HepG2 (cell line): Measurements from ENCODE around the gene RARS2. TPM values are rescaled to one million over a fixed set of nuclear protein-coding genes. Genes with fewer than 3 reads are reported as not detected.

Experiments used
- ATAC-seq: fragments of 200-7000 bp; cut with Tn5 transposase; 3 replicates; pipeline ENCODE4 v1.9.1; 2020; ENCODE audit warnings: mild to moderate bottlenecking, moderate library complexity
- BruUV-seq: library from RNA; stranded (reverse); fragments of 400-500 nt; replicated peaks from 2 replicates; lab custom pipeline; 2021; lab: Mats Ljungman, UMichigan
- CTCF ChIA-PET: fragments of 300-600 bp; formaldehyde crosslinking; extraction: SDS; loops from one replicate; lab custom pipeline; 2021; ENCODE audit warnings: low total read pairs, inconsistent platforms, low intra/inter-chr PET ratio; lab: Yijun Ruan, JAX
- POLR2A ChIA-PET: fragments of 350-600 bp; sonication (Branson Sonifier 250); formaldehyde crosslinking; loops from one replicate; lab custom pipeline; 2020; ENCODE audit warnings: antibody characterized with exemption, inconsistent platforms; lab: Yijun Ruan, JAX
- DNase-seq: peaks from one replicate; pipeline ENCODE4 v3.0.0-alpha.2; 2015; ENCODE audit warnings: low spot score
- FAIRE-seq: peaks from 3 replicates; lab custom pipeline; 2011; peaks lifted over from hg19 to GRCh38; lab: Jason Lieb, UNC
- H2AFZ ChIP-seq: one replicate; pipeline ENCODE4 v1.6.1; 2011; ENCODE audit warnings: low read length, inconsistent platforms
- H3K27ac ChIP-seq: fragments of 300-600 bp; 3 replicates; pipeline ENCODE4 v1.8.0; 2011; ENCODE audit warnings: mixed run types, mild to moderate bottlenecking, mixed read lengths, low read length, inconsistent platforms; ENCODE audit not compliant: insufficient read depth; ENCODE audit errors: extremely low read length
- H3K27me3 ChIP-seq, 2 experiments: fragments of 200-600 bp in 1 of 2; 2 replicates in 1 of 2; 3 replicates in 1 of 2; pipeline versions ENCODE4 v1.6.0 to v1.8.0; 2011; ENCODE audit warnings: low read length in 2 of 2, mild to moderate bottlenecking in 2 of 2, moderate library complexity in 2 of 2, inconsistent platforms in 1 of 2; ENCODE audit not compliant: insufficient read depth in 2 of 2, control insufficient read depth in 1 of 2
- H3K36me3 ChIP-seq, 2 experiments: fragments of 200-600 bp in 1 of 2; replicated peaks in 1 of 2; 2 replicates in 1 of 2; 3 replicates in 1 of 2; pipeline versions ENCODE4 v1.5.1 to v1.8.0; 2011; ENCODE audit warnings: low read length in 2 of 2, inconsistent platforms in 1 of 2; ENCODE audit not compliant: insufficient read depth in 2 of 2, control insufficient read depth in 1 of 2
- H3K4me1 ChIP-seq: 2 replicates; pipeline ENCODE4 v1.5.1; 2012; ENCODE audit warnings: low read length, inconsistent platforms; ENCODE audit not compliant: insufficient read depth
- H3K4me2 ChIP-seq: 2 replicates; pipeline ENCODE4 v1.6.0; 2011; ENCODE audit warnings: low read depth, low read length, inconsistent platforms
- H3K4me3 ChIP-seq, 3 experiments: fragments of 200-600 bp in 1 of 3; sonication (generic), shearing (Covaris generic) in 1 of 3; replicated peaks in 1 of 3; 2 replicates each; pipeline ENCODE4 v1.5.1; 2011 to 2016; ENCODE audit warnings: low read length in 3 of 3, inconsistent platforms in 2 of 3, low read depth in 2 of 3, mild to moderate bottlenecking in 2 of 3, control low read depth in 1 of 3, mixed read lengths in 1 of 3; ENCODE audit not compliant: insufficient read depth in 1 of 3
- H3K79me2 ChIP-seq: one replicate; pipeline ENCODE4 v1.6.1; 2011; ENCODE audit warnings: low read length, inconsistent platforms; ENCODE audit not compliant: insufficient read depth
- H3K9ac ChIP-seq: 2 replicates; pipeline ENCODE4 v1.6.0; 2011; ENCODE audit warnings: mild to moderate bottlenecking, low read depth, low read length, inconsistent platforms; ENCODE audit not compliant: insufficient read depth
- H3K9me3 ChIP-seq: 2 replicates; pipeline ENCODE4 v1.5.1; 2012; ENCODE audit warnings: mild to moderate bottlenecking, low read length
- H4K20me1 ChIP-seq: 2 replicates; pipeline ENCODE4 v1.6.0; 2011; ENCODE audit warnings: inconsistent platforms, mild to moderate bottlenecking, low read length, moderate library complexity; ENCODE audit not compliant: insufficient read depth
- CCAR2 ChIP-seq: fragments of 200-400 bp; formaldehyde crosslinking; optimal IDR thresholded peaks from 2 replicates; pipeline ENCODE3; 2018; ENCODE audit warnings: low read depth, mild to moderate bottlenecking, low read length, moderate library complexity
- KLF9 ChIP-seq: IDR thresholded peaks from 2 replicates; pipeline ENCODE4 v1.6.1; 2016; ENCODE audit warnings: low read depth
- NCOR1 ChIP-seq: fragments of 200-600 bp; sonication (generic); IDR thresholded peaks from 2 replicates; pipeline ENCODE4 v1.7.0; 2017; ENCODE audit warnings: antibody characterized with exemption, low read length, borderline replicate concordance
- RXRA ChIP-seq: sonication (generic); formaldehyde crosslinking; IDR thresholded peaks from 2 replicates; pipeline ENCODE4 v1.5.1; 2020; ENCODE audit warnings: missing genetic modification reagents
- SMARCE1 ChIP-seq: fragments of 450-650 bp; IDR thresholded peaks from 2 replicates; pipeline ENCODE4 v1.6.1; 2017; ENCODE audit warnings: borderline replicate concordance
- STAG1 ChIP-seq: sonication (generic); formaldehyde crosslinking; IDR thresholded peaks from 2 replicates; pipeline ENCODE4 v1.4.0; 2020; ENCODE audit warnings: missing genetic modification reagents
- ZNF121 ChIP-seq: sonication (generic); formaldehyde crosslinking; IDR thresholded peaks from 2 replicates; pipeline ENCODE4 v1.5.0; 2020; ENCODE audit warnings: mild to moderate bottlenecking, missing genetic modification reagents
- WGBS: methylation state at CpG from one replicate; pipeline ENCODE4 v1.1.6; 2017; ENCODE audit warnings: low lambda C conversion rate; 5-methylcytosine and 5-hydroxymethylcytosine counted together
- in situ Hi-C: cut with HindIII; loops from 2 replicates; pipeline ENCODE4 v1.10.0; 2017; ENCODE audit warnings: low pct_unique_long_range_greater_than_20kb; ENCODE audit not compliant: extremely low pct_ligation_motif_present
- intact Hi-C: fragments of 100-400 bp; cut with micrococcal nuclease; formaldehyde crosslinking; loops from one replicate; pipeline ENCODE4 v1.10.0; 2022; ENCODE audit not compliant: unreplicated experiment
- polyA plus RNA-seq, 8 experiments: library from polyadenylated mRNA; depleted of rRNA in 3 of 8; stranded (reverse) in 7 of 8; unstranded in 1 of 8; fragments of >200 nt; fragmentation: Illumina TruSeq in 4 of 8; extraction: Trizol in 4 of 8; gene quantifications; 2 replicates each; pipeline versions ENCODE4 v1.2.1 to v1.2.3, GENCODE V29; 2011 to 2016; ENCODE audit warnings: low read depth in 4 of 8, missing spikeins in 1 of 8, mixed read lengths in 1 of 8; ENCODE audit not compliant: insufficient read depth in 1 of 8
- total RNA-seq, 5 experiments: library from RNA; depleted of rRNA; stranded (reverse); fragments of >200 nt; fragmentation: Illumina TruSeq; extraction: Trizol; gene quantifications; 2 replicates each; pipeline ENCODE4 v1.2.3, GENCODE V29; 2016; ENCODE audit warnings: low read depth in 1 of 5
- TF ChIP-seq, protein P1 (sequence below): sonication (generic); formaldehyde crosslinking; IDR thresholded peaks from 2 replicates; pipeline ENCODE4 v1.5.0; 2020; ENCODE audit warnings: mild to moderate bottlenecking, missing genetic modification reagents, moderate library complexity
- TF ChIP-seq, protein P2 (sequence below): sonication (generic); formaldehyde crosslinking; IDR thresholded peaks from 2 replicates; pipeline ENCODE4 v1.8.0; 2022; ENCODE audit warnings: mild to moderate bottlenecking, missing genetic modification reagents
- TF ChIP-seq, protein P3 (sequence below): sonication (generic); formaldehyde crosslinking; IDR thresholded peaks from 2 replicates; pipeline ENCODE4 v1.5.0; 2020; ENCODE audit warnings: mild to moderate bottlenecking, missing genetic modification reagents, borderline replicate concordance
- TF ChIP-seq, protein P4 (sequence below): sonication (generic); formaldehyde crosslinking; IDR thresholded peaks from 2 replicates; pipeline ENCODE4 v1.5.0; 2020; ENCODE audit warnings: missing genetic modification reagents

Gene RARS2
- total and polyA plus RNA-seq, 2 of the 13 experiments (the other 11 are each of a cell fraction or from before 2014, with no cell fraction given) = 23.4 to 80.1 TPM

DNA sequence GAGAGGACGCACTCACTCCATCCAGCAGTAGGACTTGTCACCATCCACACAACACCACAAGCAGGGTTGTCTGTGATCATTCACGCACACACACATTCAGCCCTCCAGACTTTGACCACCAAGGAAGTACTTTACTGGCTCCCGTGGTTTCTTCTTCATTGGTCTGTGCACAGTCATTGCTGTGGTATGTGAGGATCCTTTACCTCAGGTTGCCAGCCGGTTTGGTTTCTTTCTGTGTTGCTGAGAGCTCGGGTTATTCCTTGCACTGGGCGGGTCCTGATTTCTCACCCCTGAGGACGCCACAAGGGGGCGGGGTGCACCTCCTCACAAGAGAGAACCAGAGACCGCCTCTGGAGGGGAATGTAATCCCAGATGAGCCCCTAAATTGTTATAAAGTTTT is 105.9 kb downstream of the RARS2 start (continued):
- TF ChIP-seq, protein P1, sequence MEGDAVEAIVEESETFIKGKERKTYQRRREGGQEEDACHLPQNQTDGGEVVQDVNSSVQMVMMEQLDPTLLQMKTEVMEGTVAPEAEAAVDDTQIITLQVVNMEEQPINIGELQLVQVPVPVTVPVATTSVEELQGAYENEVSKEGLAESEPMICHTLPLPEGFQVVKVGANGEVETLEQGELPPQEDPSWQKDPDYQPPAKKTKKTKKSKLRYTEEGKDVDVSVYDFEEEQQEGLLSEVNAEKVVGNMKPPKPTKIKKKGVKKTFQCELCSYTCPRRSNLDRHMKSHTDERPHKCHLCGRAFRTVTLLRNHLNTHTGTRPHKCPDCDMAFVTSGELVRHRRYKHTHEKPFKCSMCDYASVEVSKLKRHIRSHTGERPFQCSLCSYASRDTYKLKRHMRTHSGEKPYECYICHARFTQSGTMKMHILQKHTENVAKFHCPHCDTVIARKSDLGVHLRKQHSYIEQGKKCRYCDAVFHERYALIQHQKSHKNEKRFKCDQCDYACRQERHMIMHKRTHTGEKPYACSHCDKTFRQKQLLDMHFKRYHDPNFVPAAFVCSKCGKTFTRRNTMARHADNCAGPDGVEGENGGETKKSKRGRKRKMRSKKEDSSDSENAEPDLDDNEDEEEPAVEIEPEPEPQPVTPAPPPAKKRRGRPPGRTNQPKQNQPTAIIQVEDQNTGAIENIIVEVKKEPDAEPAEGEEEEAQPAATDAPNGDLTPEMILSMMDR (CRISPR knock-in tag) = peak; percentile 58
- TF ChIP-seq SMARCE1 = no peak
- TF ChIP-seq KLF9 (CRISPR knock-in tag) = no peak
- TF ChIP-seq STAG1 = peak; percentile 58
- TF ChIP-seq, protein P2, sequence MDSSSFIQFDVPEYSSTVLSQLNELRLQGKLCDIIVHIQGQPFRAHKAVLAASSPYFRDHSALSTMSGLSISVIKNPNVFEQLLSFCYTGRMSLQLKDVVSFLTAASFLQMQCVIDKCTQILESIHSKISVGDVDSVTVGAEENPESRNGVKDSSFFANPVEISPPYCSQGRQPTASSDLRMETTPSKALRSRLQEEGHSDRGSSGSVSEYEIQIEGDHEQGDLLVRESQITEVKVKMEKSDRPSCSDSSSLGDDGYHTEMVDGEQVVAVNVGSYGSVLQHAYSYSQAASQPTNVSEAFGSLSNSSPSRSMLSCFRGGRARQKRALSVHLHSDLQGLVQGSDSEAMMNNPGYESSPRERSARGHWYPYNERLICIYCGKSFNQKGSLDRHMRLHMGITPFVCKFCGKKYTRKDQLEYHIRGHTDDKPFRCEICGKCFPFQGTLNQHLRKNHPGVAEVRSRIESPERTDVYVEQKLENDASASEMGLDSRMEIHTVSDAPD (CRISPR knock-in tag) = no peak
- TF ChIP-seq RXRA = no peak
- no peak for TF ChIP-seq CCAR2

DNA sequence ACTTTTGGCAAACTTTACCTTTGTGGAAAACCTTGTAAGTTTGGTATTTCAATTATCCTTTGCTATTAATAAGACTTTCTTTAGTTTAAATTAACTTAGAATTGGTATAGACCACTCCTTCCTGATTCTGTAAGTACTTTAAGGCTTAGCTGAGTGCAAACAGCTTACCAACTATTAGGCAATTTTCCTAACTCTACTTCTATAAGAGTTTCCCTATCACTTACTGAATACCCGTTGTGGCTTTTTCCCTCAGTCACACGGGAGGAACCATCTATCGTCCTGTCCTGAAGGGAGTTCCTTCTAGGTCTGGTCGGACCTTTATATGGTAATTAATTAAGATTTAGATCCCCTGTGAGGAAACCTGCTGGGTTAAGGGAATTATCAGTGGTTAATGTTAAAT is 107.4 kb downstream of the RARS2 start:
- 92% methylated on average over 4 of the region's 4 CpGs for WGBS
- H3K4me3 ChIP-seq = no peak overlapping the region
- no peak overlapping the region for H2AFZ ChIP-seq
- FAIRE-seq (no peak), DNase-seq (no peak), ATAC-seq (no peak)
- no peaks in the 10 kb centered on the region for H3K27me3 ChIP-seq
- peaks cover 9% of the 10 kb centered on the region; the same call in 1 of the 2 replicates for H3K4me1 ChIP-seq
- POLR2A ChIA-PET = no interaction called here
- no TSS peak for BruUV-seq
- no peaks in the 10 kb centered on the region for H4K20me1 ChIP-seq
- CTCF ChIA-PET = no interaction called here
- 0 out of 5 replicates have a peak, but pooled peaks cover 1 to 3% of the 10 kb centered on the region in 2 experiments for H3K36me3 ChIP-seq
- no peaks in the 10 kb centered on the region for H3K9me3 ChIP-seq
- no peak overlapping the region for H3K9ac ChIP-seq
- H3K4me2 ChIP-seq = no peak overlapping the region
- no peaks in the 10 kb centered on the region for H3K79me2 ChIP-seq
- no peak overlapping the region for H3K27ac ChIP-seq
- in situ Hi-C loops = no loop called here
- intact Hi-C loops = loop anchor here (5.0 kb wide), 1 partner anchor 755 kb away; no protein-coding TSS in a partner anchor
- TF ChIP-seq ZNF121 (CRISPR knock-in tag) (no peak), NCOR1 (no peak)
- TF ChIP-seq, protein P3, sequence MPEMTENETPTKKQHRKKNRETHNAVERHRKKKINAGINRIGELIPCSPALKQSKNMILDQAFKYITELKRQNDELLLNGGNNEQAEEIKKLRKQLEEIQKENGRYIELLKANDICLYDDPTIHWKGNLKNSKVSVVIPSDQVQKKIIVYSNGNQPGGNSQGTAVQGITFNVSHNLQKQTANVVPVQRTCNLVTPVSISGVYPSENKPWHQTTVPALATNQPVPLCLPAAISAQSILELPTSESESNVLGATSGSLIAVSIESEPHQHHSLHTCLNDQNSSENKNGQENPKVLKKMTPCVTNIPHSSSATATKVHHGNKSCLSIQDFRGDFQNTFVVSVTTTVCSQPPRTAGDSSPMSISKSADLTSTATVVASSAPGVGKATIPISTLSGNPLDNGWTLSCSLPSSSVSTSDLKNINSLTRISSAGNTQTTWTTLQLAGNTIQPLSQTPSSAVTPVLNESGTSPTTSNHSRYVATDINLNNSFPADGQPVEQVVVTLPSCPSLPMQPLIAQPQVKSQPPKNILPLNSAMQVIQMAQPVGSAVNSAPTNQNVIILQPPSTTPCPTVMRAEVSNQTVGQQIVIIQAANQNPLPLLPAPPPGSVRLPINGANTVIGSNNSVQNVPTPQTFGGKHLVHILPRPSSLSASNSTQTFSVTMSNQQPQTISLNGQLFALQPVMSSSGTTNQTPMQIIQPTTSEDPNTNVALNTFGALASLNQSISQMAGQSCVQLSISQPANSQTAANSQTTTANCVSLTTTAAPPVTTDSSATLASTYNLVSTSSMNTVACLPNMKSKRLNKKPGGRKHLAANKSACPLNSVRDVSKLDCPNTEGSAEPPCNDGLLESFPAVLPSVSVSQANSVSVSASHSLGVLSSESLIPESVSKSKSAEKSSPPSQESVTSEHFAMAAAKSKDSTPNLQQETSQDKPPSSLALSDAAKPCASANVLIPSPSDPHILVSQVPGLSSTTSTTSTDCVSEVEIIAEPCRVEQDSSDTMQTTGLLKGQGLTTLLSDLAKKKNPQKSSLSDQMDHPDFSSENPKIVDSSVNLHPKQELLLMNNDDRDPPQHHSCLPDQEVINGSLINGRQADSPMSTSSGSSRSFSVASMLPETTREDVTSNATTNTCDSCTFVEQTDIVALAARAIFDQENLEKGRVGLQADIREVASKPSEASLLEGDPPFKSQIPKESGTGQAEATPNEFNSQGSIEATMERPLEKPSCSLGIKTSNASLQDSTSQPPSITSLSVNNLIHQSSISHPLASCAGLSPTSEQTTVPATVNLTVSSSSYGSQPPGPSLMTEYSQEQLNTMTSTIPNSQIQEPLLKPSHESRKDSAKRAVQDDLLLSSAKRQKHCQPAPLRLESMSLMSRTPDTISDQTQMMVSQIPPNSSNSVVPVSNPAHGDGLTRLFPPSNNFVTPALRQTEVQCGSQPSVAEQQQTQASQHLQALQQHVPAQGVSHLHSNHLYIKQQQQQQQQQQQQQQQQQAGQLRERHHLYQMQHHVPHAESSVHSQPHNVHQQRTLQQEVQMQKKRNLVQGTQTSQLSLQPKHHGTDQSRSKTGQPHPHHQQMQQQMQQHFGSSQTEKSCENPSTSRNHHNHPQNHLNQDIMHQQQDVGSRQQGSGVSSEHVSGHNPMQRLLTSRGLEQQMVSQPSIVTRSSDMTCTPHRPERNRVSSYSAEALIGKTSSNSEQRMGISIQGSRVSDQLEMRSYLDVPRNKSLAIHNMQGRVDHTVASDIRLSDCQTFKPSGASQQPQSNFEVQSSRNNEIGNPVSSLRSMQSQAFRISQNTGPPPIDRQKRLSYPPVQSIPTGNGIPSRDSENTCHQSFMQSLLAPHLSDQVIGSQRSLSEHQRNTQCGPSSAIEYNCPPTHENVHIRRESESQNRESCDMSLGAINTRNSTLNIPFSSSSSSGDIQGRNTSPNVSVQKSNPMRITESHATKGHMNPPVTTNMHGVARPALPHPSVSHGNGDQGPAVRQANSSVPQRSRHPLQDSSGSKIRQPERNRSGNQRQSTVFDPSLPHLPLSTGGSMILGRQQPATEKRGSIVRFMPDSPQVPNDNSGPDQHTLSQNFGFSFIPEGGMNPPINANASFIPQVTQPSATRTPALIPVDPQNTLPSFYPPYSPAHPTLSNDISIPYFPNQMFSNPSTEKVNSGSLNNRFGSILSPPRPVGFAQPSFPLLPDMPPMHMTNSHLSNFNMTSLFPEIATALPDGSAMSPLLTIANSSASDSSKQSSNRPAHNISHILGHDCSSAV = no peak
- TF ChIP-seq, protein P4, sequence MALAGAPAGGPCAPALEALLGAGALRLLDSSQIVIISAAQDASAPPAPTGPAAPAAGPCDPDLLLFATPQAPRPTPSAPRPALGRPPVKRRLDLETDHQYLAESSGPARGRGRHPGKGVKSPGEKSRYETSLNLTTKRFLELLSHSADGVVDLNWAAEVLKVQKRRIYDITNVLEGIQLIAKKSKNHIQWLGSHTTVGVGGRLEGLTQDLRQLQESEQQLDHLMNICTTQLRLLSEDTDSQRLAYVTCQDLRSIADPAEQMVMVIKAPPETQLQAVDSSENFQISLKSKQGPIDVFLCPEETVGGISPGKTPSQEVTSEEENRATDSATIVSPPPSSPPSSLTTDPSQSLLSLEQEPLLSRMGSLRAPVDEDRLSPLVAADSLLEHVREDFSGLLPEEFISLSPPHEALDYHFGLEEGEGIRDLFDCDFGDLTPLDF = no peak
